Measurements from ENCODE around the gene SNCA.

GRCh38 chr4:89860971-89861370, 24.0 kb upstream of the SNCA start:
- TF ChIP-seq CHD2 (IDR thresholded peaks at IDR 0.05; ENCODE audit: low read length, partially characterized antibody), result no peak
- TF ChIP-seq CTCF (IDR thresholded peaks at IDR 0.05), result no peak
- no peak for TF ChIP-seq USF2 (IDR thresholded peaks at IDR 0.05)
